ENCODE measurements around the gene CABLES1.

GRCh38 chr18:23213200-23213599 is 77.9 kb downstream of the CABLES1 start:
- TF ChIP-seq NR3C1 (IDR thresholded peaks at IDR 0.05), result no peak
- TF ChIP-seq, protein P1, sequence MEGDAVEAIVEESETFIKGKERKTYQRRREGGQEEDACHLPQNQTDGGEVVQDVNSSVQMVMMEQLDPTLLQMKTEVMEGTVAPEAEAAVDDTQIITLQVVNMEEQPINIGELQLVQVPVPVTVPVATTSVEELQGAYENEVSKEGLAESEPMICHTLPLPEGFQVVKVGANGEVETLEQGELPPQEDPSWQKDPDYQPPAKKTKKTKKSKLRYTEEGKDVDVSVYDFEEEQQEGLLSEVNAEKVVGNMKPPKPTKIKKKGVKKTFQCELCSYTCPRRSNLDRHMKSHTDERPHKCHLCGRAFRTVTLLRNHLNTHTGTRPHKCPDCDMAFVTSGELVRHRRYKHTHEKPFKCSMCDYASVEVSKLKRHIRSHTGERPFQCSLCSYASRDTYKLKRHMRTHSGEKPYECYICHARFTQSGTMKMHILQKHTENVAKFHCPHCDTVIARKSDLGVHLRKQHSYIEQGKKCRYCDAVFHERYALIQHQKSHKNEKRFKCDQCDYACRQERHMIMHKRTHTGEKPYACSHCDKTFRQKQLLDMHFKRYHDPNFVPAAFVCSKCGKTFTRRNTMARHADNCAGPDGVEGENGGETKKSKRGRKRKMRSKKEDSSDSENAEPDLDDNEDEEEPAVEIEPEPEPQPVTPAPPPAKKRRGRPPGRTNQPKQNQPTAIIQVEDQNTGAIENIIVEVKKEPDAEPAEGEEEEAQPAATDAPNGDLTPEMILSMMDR (IDR thresholded peaks at IDR 0.05), result no peak
- TF ChIP-seq CHD4 (IDR thresholded peaks at IDR 0.05; ENCODE audit: borderline replicate concordance), result no peak
- TF ChIP-seq, protein P2, sequence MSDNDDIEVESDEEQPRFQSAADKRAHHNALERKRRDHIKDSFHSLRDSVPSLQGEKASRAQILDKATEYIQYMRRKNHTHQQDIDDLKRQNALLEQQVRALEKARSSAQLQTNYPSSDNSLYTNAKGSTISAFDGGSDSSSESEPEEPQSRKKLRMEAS (IDR thresholded peaks at IDR 0.05), result no peak
- TF ChIP-seq NFE2L2 (conservative IDR thresholded peaks at IDR 0.05; ENCODE audit: low read length), result no peak
- TF ChIP-seq, protein P3, sequence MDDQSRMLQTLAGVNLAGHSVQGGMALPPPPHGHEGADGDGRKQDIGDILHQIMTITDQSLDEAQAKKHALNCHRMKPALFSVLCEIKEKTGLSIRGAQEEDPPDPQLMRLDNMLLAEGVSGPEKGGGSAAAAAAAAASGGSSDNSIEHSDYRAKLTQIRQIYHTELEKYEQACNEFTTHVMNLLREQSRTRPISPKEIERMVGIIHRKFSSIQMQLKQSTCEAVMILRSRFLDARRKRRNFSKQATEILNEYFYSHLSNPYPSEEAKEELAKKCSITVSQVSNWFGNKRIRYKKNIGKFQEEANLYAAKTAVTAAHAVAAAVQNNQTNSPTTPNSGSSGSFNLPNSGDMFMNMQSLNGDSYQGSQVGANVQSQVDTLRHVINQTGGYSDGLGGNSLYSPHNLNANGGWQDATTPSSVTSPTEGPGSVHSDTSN (IDR thresholded peaks at IDR 0.05), result no peak
